ENCODE measurements around the gene CYP1B1. TPM values are rescaled to one million over a fixed set of nuclear protein-coding genes. Genes with fewer than 3 reads are reported as not detected.
A peak's percentile ranks its signal among the peaks of the same experiment; 100 is the strongest.

The CYP1B1 gene
- total RNA-seq, 4 donors from 2014 or later: 1.0 to 20.6 (median 12.8) TPM

GRCh38 chr2:38095079-38095995, 19.4 kb upstream of the CYP1B1 start:
- Histone ChIP-seq H3K36me3 (no peaks in the 10 kb centered on the region), H3K27me3 (peaks cover 0 to 10% (median 0%) of the 10 kb centered on the region in 4 donors), H3K27ac (peak overlapping the region; percentile 32 to 84 (median 72)), H3K4me3 (no peak overlapping the region), H3K9me3 (no peaks in the 10 kb centered on the region), H3K4me1 (peaks cover 31 to 85% (median 70%) of the 10 kb centered on the region in 3 donors)
- WGBS, 2 donors: 76 to 78% methylated on average over 10 of the region's 11 CpGs
- TF ChIP-seq CTCF (IDR thresholded peaks at IDR 0.05) (no peak), POLR2A (IDR thresholded peaks at IDR 0.05) (no peak)
- intact Hi-C loops (cut with DNase I): no loop called here
- DNase-seq: no peak

GRCh38 chr2:38093527-38094165, 17.7 kb upstream of the CYP1B1 start:
- H3K27ac ChIP-seq: peak overlapping the region in 3 of 4 donors; percentile 45 to 81 (median 79)
- H3K27me3 ChIP-seq: peaks cover 0 to 5% (median 0%) of the 10 kb centered on the region in 4 donors
- intact Hi-C loops (cut with DNase I): no loop called here
- no peaks in the 10 kb centered on the region for H3K36me3 ChIP-seq
- WGBS, 2 donors: 50 to 73% methylated on average over 1 of the region's 1 CpG
- H3K4me3 ChIP-seq: no peak overlapping the region
- TF ChIP-seq POLR2A (IDR thresholded peaks at IDR 0.05): no peak
- no peak for TF ChIP-seq CTCF (IDR thresholded peaks at IDR 0.05)
- H3K4me1 ChIP-seq: peaks cover 26 to 75% (median 60%) of the 10 kb centered on the region in 3 donors
- no peaks in the 10 kb centered on the region for H3K9me3 ChIP-seq
- no peak for DNase-seq

- Histone ChIP-seq H3K4me1 (peaks cover 22 to 62% (median 48%) of the 10 kb centered on the region in 3 donors), H3K27me3 (peaks cover 0 to 12% (median 0%) of the 10 kb centered on the region in 4 donors), H3K4me3 (peak overlapping the region in 1 of 4 donors; percentile 6), H3K36me3 (no peaks in the 10 kb centered on the region), H3K9me3 (no peaks in the 10 kb centered on the region), H3K27ac (peak overlapping the region; percentile 16 to 86 (median 71))
- 21 to 52% methylated on average over 6 to 8 of the region's 11 CpGs for WGBS, 2 donors
- intact Hi-C loops (cut with DNase I): no loop called here
- DNase-seq: no peak
- TF ChIP-seq POLR2A (IDR thresholded peaks at IDR 0.05) (no peak), CTCF (IDR thresholded peaks at IDR 0.05) (no peak)
Measured at GRCh38 chr2:38092196-38092902, 16.4 kb upstream of the CYP1B1 start.

GRCh38 chr2:38091760-38092159, 15.8 kb upstream of the CYP1B1 start:
- no peak for DNase-seq
- WGBS, 2 donors: 91 to 93% methylated on average over 5 of the region's 5 CpGs
- Histone ChIP-seq H3K36me3 (no peaks in the 10 kb centered on the region), H3K9me3 (no peaks in the 10 kb centered on the region), H3K4me3 (no peak overlapping the region), H3K27me3 (peaks cover 0 to 17% (median 0%) of the 10 kb centered on the region in 4 donors), H3K4me1 (peaks cover 20 to 56% (median 42%) of the 10 kb centered on the region in 3 donors), H3K27ac (peak overlapping the region; percentile 16 to 86 (median 71))
- intact Hi-C loops (cut with DNase I): no loop called here
- TF ChIP-seq POLR2A (IDR thresholded peaks at IDR 0.05): no peak
- TF ChIP-seq CTCF (IDR thresholded peaks at IDR 0.05): no peak

All from esophagus squamous epithelium (tissue), 5 donors.